Osteoblast (primary cell): ENCODE results near the gene TSPAN3. TPM values are rescaled to one million over a fixed set of nuclear protein-coding genes. Genes with fewer than 3 reads are reported as not detected.

Source experiments
- DNase-seq: peaks from one replicate; pipeline ENCODE4 v3.0.0; 2011; ENCODE audit warnings: low spot score, mixed read lengths; ENCODE audit not compliant: insufficient read length; ENCODE audit errors: missing footprints
- H2AFZ ChIP-seq: 2 replicates; pipeline ENCODE4 v1.6.0; 2011; ENCODE audit warnings: mild to moderate bottlenecking, low read length
- H3K27ac ChIP-seq: 2 replicates; pipeline ENCODE4 v1.5.1; 2011; ENCODE audit warnings: mild to moderate bottlenecking, low read depth, low read length, moderate library complexity
- H3K27me3 ChIP-seq: 2 replicates; pipeline ENCODE4 v1.6.0; 2012; ENCODE audit warnings: mild to moderate bottlenecking, control low read depth, inconsistent platforms, low read length, moderate library complexity; ENCODE audit not compliant: insufficient read depth
- H3K36me3 ChIP-seq: 2 replicates; pipeline ENCODE4 v1.5.1; 2011; ENCODE audit warnings: mild to moderate bottlenecking, low read length, control low read depth, moderate library complexity; ENCODE audit not compliant: insufficient read depth
- H3K4me1 ChIP-seq: 2 replicates; pipeline ENCODE4 v1.5.1; 2011; ENCODE audit warnings: mild to moderate bottlenecking, low read length, control low read depth, moderate library complexity; ENCODE audit not compliant: insufficient read depth
- H3K4me2 ChIP-seq: 2 replicates; pipeline ENCODE4 v1.6.0; 2011; ENCODE audit warnings: mild to moderate bottlenecking, low read length; ENCODE audit not compliant: insufficient read depth
- H3K4me3 ChIP-seq: fragments of 200-600 bp; sonication (generic); 3 replicates; pipeline ENCODE4 v1.5.1; 2012; ENCODE audit warnings: mild to moderate bottlenecking, low read length, inconsistent platforms; ENCODE audit not compliant: insufficient read depth
- H3K79me2 ChIP-seq: 2 replicates; pipeline ENCODE4 v1.6.0; 2012; ENCODE audit warnings: mild to moderate bottlenecking, low read length, control low read depth, inconsistent platforms; ENCODE audit not compliant: insufficient read depth
- H3K9me3 ChIP-seq: 2 replicates; pipeline ENCODE4 v1.5.1; 2011; ENCODE audit warnings: low read depth, low read length, control low read depth
- H4K20me1 ChIP-seq: 2 replicates; pipeline ENCODE4 v1.6.0; 2012; ENCODE audit warnings: mild to moderate bottlenecking, low read length, control low read depth; ENCODE audit not compliant: insufficient read depth
- total RNA-seq: library from RNA; depleted of rRNA; stranded (reverse); fragments of >200 nt; gene quantifications from 2 replicates; pipeline ENCODE4 v1.2.3, GENCODE V29; 2012
- TF ChIP-seq, protein P1 (sequence below): IDR thresholded peaks from 2 replicates; pipeline ENCODE4 v1.5.1; 2011; ENCODE audit warnings: mild to moderate bottlenecking, low read depth, low read length, moderate library complexity; ENCODE audit errors: extremely low read depth

Gene TSPAN3
- total RNA-seq, 1 donor: 235 TPM

DNA sequence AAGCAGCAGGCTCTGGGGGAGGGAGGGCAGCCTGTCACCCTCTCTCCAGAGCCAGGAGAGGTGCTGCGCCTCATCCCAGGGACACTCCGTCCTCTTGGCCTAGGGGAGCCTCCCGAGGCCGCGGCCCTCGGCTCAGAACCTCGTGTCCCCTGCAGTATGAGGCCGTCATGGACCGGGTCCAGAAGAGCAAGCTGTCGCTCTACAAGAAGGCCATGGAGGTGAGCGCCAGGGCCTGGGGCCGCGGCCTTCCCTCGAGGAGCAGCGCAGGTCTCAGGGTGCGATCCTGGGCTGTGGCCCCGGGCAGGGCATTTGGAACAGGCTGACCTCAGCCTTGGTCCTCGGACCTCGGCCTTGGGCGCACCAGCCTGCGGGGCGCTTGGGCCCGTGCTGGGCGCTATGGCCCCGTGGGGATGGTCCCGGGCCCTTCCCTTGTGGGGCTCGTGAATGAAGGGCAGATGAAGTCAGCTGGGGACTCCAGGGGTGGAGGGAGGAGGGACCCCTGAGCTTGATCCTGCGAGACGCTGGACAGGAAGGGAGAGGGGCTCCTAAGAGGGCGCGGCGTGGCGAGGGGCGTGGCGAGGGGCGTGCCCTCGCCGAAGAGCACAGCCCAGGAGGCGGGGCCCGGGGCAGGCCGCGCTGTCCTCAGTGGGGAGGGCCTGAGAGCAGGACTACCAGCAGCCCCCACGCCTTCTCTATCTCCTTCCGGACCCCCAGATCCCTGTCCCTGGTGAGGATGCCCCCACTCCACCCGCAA is 43.0 kb downstream of the TSPAN3 start:
- Histone ChIP-seq H3K9me3 (no peaks in the 10 kb centered on the region), H4K20me1 (no peaks in the 10 kb centered on the region), H3K4me1 (no peaks in the 10 kb centered on the region), H3K4me2 (no peak overlapping the region), H3K27ac (no peak overlapping the region), H3K36me3 (no peaks in the 10 kb centered on the region), H3K4me3 (no peak overlapping the region), H3K27me3 (no peaks in the 10 kb centered on the region), H3K79me2 (no peaks in the 10 kb centered on the region), H2AFZ (no peak overlapping the region)
- DNase-seq: peak; percentile 89
- TF ChIP-seq, protein P1, sequence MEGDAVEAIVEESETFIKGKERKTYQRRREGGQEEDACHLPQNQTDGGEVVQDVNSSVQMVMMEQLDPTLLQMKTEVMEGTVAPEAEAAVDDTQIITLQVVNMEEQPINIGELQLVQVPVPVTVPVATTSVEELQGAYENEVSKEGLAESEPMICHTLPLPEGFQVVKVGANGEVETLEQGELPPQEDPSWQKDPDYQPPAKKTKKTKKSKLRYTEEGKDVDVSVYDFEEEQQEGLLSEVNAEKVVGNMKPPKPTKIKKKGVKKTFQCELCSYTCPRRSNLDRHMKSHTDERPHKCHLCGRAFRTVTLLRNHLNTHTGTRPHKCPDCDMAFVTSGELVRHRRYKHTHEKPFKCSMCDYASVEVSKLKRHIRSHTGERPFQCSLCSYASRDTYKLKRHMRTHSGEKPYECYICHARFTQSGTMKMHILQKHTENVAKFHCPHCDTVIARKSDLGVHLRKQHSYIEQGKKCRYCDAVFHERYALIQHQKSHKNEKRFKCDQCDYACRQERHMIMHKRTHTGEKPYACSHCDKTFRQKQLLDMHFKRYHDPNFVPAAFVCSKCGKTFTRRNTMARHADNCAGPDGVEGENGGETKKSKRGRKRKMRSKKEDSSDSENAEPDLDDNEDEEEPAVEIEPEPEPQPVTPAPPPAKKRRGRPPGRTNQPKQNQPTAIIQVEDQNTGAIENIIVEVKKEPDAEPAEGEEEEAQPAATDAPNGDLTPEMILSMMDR: no peak

DNA sequence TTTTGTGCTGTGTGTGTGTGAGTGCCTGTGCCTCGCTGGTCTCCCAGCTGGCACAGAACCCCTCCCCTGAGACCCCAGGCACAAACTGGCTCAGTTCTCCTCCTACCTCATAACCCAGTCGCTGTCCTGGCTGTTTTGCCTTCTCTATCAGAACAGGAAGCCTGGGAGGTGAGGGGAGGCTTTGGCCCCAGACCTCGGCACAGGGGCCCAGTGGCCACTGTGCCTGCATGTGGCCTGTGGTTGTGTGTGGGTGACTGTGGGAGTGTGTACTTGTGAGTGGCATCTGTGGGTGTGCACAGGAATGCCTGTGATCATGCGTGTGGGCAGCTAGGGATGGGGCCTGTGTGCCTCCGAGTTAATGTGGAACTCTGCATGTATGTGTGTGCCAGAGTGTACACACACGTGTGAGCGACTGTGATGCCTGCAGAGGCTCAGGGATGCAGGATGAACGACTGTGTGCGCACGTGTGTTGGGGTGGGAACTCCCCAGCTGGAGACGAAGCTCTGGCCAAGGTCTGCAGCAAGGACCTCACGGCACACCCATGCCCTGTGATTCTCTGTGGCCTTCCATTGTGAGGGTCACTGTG is 43.7 kb downstream of the TSPAN3 start:
- no peak for DNase-seq
- H3K9me3 ChIP-seq: no peaks in the 10 kb centered on the region
- no peak overlapping the region for H3K27ac ChIP-seq
- no peak overlapping the region for H2AFZ ChIP-seq
- no peaks in the 10 kb centered on the region for H3K27me3 ChIP-seq
- no peak overlapping the region for H3K4me3 ChIP-seq
- peaks cover 3% of the 10 kb centered on the region for H3K4me1 ChIP-seq
- H3K79me2 ChIP-seq: no peaks in the 10 kb centered on the region
- H4K20me1 ChIP-seq: no peaks in the 10 kb centered on the region
- TF ChIP-seq, protein P1: no peak
- H3K4me2 ChIP-seq: no peak overlapping the region
- no peaks in the 10 kb centered on the region for H3K36me3 ChIP-seq

DNA sequence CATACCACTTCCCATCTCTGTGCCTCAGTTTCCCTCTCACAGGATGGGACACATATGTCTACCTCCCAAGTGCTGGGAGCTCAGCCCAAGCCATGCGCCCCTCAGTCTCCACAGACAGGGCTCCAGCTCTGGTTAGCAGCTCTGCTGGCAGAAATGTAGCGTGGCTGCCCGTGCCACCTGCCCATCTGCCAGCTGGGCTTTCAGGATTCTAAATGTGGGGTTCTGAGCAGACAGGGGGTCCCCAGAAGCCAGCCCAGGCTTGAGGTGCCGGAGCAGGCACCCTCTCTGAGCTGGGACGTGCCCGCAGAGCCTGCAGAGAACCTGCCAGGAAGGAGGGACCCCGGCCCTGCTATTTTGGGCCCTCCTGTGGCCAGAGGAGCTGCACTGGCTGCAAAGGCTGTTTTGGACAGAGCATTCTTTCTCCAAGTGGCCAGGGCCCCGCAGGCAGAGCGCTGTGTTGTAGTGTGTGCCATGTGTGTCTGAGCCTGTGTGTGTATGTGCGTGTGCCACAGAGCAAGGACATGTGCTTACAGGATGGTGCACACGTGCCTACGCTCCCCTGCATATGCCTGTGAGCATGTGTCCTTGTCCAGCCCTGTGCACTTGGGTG is 44.3 kb downstream of the TSPAN3 start:
- Histone ChIP-seq H3K36me3 (no peaks in the 10 kb centered on the region), H4K20me1 (no peaks in the 10 kb centered on the region), H3K4me3 (no peak overlapping the region), H3K27me3 (no peaks in the 10 kb centered on the region), H3K4me2 (no peak overlapping the region), H3K9me3 (no peaks in the 10 kb centered on the region), H2AFZ (no peak overlapping the region), H3K27ac (no peak overlapping the region), H3K79me2 (no peaks in the 10 kb centered on the region), H3K4me1 (peaks cover 9% of the 10 kb centered on the region)
- TF ChIP-seq, protein P1: no peak
- peak; percentile 77 for DNase-seq

DNA sequence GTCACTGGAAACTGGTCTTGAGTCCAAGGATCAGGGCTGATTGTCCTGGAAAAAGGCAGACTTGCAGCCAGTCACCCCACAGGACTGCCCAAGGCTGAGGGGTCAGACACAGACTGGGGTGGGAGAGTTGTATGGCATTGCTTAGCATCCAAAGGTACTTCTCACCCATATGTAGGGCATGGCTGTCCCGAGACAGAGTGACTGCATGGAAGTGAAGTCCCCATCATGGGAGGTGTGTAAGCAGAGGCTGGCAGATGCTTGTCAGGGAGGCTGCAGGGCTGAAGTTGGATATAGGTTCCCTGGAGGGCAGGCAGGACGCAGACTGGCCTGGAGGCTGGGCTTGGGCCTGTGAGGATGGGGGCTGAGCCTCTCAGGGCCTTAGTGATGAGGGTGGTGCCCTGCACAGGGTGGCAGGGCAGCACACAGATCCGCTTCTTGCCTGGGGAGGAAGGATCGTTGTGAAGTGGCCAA is 44.9 kb downstream of the TSPAN3 start:
- Histone ChIP-seq H3K9me3 (no peaks in the 10 kb centered on the region), H3K27me3 (no peaks in the 10 kb centered on the region), H3K4me2 (no peak overlapping the region), H3K4me1 (peaks cover 10% of the 10 kb centered on the region), H3K4me3 (no peak overlapping the region), H3K36me3 (no peaks in the 10 kb centered on the region), H3K79me2 (no peaks in the 10 kb centered on the region), H2AFZ (no peak overlapping the region), H4K20me1 (no peaks in the 10 kb centered on the region), H3K27ac (no peak overlapping the region)
- DNase-seq: no peak
- TF ChIP-seq, protein P1: no peak
